ENCODE measurements around the gene IQGAP2.
"Not testable (repeated sequence)": the region's sequence is repeated elsewhere in the genome, so short reads cannot be mapped to it uniquely, and the experiment has no call there.

Gene IQGAP2

DNA sequence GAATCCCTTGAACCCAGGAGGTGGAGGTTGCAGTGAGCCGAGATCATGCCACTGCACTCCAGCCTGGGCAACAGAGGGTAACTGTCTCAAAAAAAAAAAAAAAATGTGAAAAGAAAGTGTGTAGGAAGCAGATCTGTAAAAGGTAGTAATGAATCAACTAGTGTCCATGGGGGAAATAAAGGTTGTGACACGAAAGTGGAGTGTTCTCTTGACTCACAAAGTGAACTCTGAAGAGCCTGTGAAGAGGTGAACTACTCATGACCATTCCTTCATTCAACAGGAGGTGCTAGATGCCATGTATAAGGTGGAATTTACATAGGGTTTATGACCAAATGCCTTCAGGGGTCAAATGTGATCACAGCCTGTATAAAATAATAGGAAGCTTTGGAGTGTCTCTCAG lies 12.8 kb downstream of the IQGAP2 start:
- DNase-seq: no peak

- no peak for DNase-seq
Measured at GRCh38 chr5:76419597-76420298, 16.7 kb downstream of the IQGAP2 start.

GRCh38 chr5:76422227-76422626 lies 19.1 kb downstream of the IQGAP2 start:
- DNase-seq: no peak

- no peak for DNase-seq
Measured at GRCh38 chr5:76422742-76423141, 19.7 kb downstream of the IQGAP2 start.

DNA sequence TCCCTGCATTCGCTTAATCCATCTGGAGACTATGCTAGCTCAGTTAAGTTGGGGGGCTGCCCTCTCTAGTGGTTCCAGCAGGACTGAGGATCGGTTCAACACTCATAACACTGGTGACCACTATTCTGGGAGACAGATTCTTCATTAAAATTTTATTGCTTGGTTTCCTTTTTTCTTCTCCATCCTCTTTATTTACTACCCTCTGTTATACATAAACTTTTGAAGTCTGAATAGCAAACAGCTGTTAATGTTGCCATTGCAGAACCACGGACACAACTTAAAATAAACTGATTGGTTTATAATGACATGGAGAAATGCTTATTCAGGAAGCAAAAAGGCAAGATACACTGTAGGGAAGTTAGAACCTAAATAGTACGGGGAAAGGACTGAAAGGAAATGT lies 22.1 kb downstream of the IQGAP2 start:
- DNase-seq: no peak

DNA sequence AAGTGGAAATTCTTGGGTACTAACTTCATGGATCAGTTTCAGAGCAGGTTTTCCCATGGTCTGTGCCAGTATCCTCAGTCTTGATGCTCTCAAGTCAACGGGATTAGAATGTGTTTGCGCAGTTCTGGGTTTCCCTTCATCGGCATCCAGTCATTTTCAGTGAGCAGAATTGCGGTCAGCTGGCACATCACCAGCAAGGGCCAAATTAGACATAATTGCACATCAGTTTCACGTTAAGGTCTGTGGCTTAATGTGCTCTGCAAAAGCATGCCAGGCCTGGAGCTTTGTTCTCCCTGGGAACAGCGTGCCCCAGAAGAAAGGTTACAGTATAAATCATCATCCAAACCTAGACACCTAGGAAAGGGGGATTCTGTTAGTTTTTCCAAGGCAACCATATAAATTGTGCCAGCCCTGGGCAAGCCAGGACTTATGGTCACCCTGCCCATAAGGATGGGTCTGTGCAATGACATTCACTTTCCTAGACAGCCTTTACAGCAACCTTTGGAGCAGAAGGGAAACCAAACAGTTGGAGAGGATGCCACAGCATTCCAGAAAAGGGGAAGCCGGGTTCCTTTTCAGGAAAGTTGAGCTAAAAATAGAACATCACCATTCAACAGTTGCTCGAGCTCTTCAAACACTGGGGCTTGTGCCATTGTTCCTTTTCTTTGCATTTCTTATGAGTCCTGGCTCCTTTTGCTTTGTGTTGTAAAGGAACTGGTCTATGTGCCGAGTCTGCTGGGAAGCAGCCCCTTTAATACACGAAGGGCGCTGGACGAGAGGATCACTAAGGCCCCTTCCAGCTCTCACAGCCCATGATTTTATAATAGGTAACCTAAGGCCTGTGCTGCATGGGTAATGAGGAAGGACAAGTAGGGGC lies 23.1 kb downstream of the IQGAP2 start:
- DNase-seq: no peak

- DNase-seq: no peak
Measured at GRCh38 chr5:76427206-76428140, 24.4 kb downstream of the IQGAP2 start.

DNA sequence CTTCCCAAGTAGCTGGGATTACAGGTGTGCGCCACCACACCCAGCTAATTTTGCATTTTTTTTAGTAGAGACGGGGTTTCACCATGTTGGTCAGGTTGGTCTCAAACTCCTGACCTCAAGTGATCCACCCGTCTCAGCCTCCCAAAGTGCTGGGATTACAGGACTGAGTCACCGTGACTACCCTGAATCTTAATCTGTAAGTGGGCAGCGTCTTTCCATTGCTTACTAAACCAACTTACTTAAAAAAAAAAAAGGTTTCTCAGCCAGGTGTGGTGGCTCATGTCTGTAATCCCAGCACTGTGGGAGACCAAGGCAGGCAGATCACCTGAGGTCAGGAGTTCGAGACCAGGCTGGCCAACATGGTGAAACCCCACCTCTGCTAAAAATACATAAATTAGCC lies 25.5 kb downstream of the IQGAP2 start:
- DNase-seq: not testable (repeated sequence)

- DNase-seq: no peak
Measured at GRCh38 chr5:76433261-76433660, 30.2 kb downstream of the IQGAP2 start.

DNA sequence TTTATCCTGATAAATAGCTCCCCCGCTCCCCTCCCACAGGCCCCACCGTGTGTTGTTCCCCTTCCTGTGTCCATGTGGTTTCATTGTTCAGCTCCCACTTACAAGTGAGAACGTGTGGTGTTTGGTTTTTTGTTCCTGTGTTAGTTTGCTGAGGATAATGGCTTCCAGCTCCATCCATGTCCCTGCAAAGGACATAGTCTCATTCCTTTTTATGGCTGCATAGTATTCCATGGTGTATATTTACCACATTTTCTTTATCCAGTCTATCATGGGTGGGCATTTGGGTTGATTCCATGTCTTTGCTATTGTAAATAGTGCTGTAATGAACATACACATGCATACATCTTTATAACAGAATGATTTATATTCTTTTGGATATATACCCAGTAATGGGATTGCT lies 34.4 kb downstream of the IQGAP2 start:
- not testable (repeated sequence) for DNase-seq

DNA sequence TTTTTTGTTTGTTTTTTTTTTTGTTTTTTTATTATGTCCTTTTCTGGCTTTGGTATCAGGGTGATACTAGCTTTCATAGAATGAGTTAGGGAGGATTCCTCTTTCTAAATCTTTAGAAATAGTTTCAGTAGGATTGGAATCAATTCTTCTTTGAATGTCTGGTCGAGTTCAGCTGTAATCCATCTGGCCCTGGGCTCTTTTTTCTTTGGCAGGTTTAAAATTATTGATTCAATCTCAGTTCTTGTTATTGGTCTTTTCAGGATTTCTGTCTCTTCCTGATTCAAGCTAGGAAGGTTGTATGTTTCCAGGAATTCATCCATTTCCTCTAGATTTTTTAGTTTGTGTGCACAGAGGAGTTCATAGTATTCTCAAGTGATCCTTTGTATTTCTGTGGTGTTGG lies 34.9 kb downstream of the IQGAP2 start:
- DNase-seq: no peak

DNA sequence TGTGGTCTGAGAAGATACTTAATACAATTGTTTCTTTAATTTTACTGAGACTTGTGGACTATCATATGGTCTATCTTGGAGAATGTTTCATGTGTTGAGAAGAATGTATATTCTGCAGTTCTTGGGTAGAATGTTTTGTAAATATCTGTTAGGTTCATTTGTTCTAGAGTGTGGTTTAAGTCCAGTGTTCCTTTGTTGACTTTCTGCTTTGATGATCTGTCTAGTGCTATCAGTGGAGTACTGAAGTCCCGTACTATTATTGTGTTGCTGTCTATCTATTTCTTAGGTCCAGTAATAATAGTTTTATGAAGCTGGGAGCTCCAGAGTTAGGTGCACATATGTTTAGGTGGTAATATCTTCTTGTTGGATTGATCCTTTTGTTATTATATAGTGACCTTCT lies 36.1 kb downstream of the IQGAP2 start:
- DNase-seq: no peak

DNA sequence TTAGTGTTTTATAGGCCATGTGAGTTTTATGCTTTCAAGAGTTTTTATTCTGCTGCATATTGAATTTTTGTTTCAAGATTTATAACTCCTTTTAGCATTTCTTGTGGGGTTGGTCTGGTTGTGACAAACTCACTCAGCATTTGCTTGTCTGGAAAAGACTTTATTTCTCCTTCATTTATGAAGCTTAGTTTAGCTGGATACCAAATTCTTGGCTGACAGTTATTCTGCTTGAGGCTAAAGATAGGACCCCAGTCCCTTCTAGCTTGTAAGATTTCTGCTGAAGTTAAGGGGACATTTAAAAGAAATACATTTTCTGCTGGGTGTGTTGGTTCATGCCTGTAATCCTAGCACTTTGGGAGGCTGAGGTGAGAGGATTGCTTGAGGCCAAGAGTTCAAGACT lies 36.8 kb downstream of the IQGAP2 start:
- no peak for DNase-seq

- DNase-seq: no peak
Measured at GRCh38 chr5:76441101-76441500, 38.0 kb downstream of the IQGAP2 start.

DNA sequence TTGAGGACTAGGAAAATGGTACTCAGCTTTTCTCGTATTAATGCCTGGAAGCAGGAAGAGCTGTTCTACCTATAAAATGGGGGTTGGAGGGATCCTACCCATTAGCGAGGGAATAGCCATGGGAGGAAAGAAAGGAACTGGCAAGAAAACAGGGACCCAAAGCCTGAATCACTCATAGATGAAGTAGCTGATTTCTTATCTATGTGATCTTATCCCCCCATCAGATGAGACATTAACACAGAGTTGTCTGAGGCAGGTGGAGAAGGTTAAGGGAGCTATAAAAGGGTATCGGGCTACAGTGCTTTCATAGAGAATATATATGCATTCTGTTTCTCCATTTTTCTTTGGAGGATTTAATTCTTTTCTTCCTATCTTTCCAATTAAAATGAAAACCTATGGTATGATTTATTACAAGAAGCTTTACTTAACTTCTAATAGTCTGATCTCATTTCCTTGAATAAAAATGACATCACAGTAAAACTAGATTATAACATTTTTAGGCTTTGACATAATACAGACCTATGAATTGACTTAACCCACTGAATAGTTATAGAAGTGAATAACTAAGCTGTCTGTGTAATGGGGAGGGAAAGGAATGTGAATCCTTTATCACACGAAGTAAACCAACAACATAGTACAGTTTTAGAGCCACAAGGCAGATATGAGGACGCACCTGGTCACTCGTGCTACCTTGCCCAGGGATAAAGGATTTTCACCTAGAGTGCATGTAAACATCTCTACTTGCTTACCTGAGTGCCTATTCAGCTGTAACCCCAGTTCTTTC lies 39.0 kb downstream of the IQGAP2 start:
- DNase-seq: no peak

- no peak for DNase-seq
Measured at GRCh38 chr5:76443066-76443800, 40.1 kb downstream of the IQGAP2 start.

DNA sequence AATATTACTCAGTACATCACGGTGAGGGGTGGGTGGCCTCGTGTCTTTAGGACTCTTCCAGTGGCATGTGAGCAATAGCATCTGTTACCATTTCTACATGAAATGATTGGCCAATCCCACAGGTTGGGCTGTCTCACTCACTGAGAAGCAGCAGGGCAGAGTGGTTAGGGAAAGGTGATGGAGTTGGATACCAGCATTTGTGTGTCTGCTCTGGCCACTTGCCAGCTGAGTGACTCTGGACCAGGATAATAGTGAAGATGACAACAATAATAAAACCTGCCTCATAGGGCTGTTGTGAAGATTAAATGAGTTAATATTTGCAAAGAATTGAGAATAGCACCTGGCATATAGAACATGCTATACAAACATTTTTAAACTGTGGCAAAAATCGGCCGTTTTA lies 42.0 kb downstream of the IQGAP2 start:
- DNase-seq: no peak

DNA sequence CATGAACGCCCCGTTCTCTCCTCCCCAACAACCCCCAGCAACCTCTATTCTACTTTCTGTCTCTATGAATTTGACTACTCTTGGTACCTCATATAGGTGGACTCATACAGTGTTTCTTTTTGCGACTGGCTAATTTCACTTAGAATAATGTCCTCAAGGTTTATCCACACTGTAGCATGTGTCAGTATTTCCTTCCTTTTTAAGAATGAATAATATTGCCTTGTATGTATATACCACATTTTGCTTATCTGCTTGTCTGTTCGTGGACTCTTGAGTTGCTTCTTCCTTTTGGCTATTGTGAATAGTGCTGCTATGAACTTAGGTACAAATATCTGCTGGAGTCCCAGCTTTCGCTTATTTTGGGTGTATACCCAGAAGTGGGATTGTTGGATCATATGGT lies 42.7 kb downstream of the IQGAP2 start:
- DNase-seq: no peak

DNA sequence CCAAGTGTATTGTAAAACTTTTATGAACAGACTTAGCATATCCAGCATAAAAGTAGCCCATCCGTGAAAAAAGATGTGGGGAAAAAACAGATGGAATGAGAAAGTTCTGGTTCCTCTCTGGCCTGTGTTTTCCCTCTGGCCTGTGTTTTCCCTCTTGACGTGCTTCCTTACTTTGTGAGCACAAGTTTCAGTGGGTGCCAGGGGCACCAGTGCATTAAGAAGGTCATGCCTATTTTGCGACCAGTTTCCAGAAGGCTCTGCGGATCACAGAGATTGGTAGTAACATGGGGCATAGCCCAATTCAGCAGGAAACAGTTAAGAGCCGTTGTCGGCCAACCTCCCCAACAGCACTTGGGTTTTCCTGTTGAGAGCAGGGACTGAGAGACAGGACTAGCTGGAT lies 43.7 kb downstream of the IQGAP2 start:
- no peak for DNase-seq

GRCh38 chr5:76449606-76450005 lies 46.5 kb downstream of the IQGAP2 start:
- no peak for DNase-seq

- DNase-seq: no peak
Measured at GRCh38 chr5:76450054-76450453, 47.0 kb downstream of the IQGAP2 start.
